Tongue (tissue), 2 donors: ENCODE data around the gene ZNF354C. TPM values are rescaled to one million over a fixed set of nuclear protein-coding genes. Genes with fewer than 3 reads are reported as not detected.
"Not testable (repeated sequence)": the region's sequence is repeated elsewhere in the genome, so short reads cannot be mapped to it uniquely, and the experiment has no call there.

Experiments used
- DNase-seq: peaks from one replicate; pipeline ENCODE4 v3.0.0-alpha.2; 2015
- total RNA-seq: library from RNA; depleted of rRNA; stranded (reverse); fragments of >200 nt; gene quantifications from one replicate; pipeline ENCODE4 v1.2.3, GENCODE V29; 2014

Gene ZNF354C
- 16.3 TPM for total RNA-seq

DNA sequence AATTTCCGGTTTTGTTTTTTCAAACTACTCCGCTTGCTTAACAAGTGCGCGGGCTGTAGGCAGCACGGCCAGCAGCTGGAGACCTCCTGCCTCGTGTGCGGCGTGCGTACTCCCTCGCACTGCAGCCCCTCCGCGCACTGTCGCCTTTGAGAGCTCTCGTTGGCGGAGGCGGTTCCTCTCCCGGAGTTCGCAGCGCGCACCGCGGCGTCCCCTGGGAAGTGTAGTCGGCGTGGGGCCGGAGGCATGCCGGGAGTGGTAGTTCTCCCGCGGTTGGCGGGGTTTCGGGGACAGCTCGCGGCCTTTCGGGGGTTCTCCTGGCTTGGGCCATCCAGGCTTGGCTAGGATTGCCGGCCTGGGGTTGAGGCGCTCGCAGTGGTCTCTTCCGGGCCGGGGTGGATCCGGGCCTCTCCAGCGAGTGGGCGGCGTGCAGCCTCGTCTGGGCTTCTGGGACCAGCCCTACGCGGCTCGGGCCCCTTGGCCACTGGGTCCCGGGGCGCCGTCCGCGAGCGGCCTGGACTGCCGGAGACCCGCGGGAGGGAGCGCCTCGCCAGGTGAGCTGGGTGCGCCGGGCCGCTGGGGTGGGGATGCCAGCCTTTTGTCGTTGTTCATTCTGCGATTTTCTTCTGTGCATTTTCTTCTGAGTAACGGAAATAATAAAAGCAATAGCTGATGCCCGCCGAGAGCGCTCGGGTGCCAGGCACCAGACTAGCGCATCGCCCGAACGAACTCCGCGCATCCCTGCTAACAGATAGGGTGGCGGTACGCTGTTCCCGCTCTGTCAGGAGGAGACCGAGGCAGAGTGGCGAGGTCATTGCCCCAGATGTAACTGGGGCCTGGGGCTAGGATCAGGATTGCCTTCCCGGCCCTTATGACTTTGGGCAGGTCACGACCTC lies at the start of gene ZNF354C:
Gene ZNF354C (plus strand): TSS at position 258 of the 893 bp plus-strand sequence. CDS start 1,696 bp downstream, outside the sequence.
- peak; percentile 97 for DNase-seq

DNA sequence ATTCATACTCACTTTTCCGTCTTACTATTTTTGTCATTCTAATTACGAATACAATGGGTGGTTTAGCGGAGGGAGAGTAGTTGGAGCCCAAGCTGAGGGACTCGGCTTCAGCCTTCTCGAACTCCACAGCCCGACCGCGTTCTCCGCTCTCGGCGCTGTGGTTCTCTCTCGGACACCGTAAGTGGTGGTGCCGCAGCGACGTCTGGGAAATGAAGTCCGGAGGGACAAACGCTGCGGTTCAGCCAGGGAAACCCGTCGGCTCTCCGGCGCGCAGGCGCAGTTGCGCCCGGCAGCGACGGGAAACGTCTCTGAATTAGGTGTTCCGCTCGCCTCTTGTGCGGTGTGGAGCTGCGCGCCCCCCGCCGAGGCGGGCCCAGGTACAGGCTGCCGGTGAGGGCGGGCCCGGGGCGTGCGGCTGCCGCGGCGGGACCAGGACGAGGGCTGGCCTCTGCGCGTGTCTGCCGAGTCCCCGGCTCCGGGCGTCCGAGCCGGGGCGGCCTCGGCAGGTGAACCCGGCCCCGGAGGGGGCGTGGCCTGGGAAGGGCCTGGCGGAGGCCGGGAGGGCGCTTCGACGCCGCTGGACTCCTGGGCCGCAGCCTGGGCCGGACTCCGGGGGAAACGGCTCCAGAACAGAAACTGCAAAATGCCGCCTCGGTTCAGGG lies 36.5 kb upstream of the ZNF354C start, which contains the start of gene ZNF879:
Gene ZNF879 (plus strand): TSS at position 277 of the 662 bp plus-strand sequence. CDS start 1,201 bp downstream, outside the sequence.
- DNase-seq = peak; percentile 98

DNA sequence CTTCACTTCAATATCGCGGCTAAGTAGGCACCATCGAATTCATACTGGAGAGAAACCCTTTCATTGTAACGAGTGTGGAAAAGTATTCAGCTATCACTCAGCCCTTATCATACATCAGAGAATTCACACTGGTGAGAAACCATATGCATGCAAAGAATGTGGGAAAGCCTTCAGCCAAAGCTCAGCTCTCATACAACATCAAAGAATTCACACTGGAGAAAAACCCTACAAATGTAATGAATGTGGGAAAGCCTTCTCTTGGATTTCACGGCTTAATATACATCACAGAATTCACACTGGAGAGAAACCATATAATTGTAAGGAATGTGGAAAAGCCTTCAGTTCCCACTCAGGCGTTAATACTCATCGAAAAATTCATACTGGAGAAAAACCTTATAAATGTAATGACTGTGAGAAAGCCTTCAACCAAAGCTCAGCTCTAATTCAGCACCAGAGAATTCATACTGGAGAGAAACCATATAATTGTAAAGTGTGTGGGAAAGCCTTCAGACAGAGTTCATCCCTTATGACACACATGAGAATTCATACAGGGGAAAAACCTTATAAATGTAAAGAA lies 27.1 kb upstream of the ZNF354C start:
- no peak for DNase-seq

DNA sequence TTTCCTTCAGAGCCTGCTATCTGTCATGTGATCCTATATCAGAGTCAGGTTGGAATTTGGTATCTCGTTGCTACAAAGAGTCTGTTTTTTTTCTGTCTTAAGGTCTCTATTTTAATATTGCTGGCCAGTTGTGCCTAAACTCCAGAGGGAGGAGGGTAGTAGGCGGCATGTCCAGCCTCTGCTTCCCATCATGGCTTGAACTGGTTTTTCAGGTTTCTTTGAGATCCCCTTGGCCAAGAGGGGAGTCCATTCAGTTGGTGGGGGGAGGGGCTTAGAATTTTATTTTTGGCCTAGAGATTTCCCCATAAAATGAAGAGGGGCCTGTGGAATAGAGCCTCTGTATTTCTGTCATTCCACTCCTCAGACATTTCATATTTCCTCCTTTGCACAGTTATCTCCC lies 15.4 kb upstream of the ZNF354C start:
- DNase-seq = no peak

DNA sequence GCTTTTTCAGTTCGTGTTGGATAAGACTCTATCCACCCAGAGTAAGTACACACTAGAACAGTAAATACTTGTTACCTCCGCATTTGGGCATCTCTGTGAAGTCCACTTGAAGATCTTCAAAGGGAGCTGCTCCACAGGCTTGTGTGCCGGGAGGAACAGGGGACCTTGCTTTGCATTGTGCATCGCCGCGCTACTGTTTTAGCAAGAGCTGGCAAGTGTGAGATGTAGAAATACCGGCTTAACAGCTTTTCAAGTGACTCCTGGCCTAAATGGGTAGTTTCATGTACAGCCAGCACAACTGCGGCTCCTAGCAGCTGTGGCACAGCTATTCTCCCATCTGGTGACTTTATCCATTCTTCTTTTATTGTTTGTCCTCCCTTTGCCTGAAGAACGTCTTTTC lies 8.4 kb upstream of the ZNF354C start:
- peak; percentile 18 for DNase-seq

DNA sequence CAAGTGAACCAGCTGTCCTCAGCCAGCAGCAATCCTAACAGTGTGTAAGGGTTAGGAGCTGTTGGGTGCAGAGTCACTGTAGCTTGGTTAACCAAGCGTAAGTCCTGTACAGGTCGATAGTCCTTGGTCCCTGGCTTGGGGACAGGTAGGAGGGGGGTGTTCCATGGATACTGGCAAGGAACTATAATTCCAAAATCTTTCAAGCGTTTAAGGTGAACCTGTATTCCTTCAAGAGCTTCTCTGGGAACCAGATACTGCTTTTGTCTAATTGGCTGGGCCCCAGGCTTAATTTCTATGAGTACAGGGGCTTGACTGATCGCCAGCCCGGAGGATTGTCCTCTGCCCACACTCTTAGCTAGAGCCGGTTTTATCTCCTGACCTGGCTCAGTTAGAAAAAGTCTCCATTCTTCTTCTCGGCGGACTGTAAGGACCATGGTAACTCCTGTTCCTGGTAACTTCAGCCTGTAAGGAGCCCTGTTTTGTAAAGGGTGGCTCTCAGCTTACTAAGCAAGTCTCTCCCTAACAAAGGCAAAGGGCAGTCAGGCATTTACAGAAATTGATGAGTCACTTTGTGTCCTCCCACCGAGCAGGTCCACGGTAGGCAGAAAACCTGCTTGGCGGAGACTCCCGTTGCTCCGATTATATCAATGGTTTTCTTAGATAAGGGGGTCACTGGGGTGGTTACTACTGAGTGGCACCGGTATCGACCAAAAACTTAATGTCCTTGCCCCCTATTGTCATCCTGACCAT lies 6.0 kb upstream of the ZNF354C start:
- no peak for DNase-seq

DNA sequence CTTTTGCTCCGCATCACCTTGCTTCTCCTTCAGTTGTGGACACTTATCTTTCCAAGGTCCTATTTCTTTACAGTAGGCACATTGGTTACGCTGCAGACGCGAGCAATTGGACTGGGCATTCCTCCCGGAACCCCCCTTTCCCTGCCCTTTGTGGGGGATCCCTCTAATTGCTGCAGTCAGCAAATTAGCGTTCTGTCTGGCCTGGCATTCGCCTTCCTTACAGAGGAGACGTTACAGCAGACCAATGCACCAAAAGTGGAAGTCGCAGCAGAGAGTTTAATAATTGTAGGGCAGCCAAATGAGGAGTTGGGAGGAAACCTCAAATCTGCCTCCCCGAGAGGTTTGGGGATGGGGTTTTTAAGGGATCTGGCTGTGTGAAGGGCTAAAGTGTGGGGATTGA lies 5.3 kb upstream of the ZNF354C start:
- DNase-seq = no peak

DNA sequence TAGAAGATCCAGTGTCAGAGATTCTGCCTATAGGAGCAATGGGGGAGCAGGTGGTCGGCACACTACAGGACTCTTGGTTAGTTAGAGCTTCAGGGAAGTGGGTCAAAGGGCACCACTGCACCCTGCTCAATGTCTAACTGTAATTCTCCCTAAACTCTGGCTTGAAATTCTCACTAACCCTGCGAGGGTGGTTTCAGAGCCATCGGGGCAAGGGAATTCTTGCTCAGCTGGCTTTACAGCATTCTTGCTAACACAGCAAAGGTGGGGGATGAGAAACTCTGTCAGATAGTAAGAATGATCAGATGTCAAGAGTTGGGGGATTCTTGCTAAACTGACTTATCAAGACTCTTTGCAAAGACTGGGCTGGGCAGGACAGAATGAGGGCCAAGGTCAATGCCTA lies 4.7 kb upstream of the ZNF354C start:
- no peak for DNase-seq

DNA sequence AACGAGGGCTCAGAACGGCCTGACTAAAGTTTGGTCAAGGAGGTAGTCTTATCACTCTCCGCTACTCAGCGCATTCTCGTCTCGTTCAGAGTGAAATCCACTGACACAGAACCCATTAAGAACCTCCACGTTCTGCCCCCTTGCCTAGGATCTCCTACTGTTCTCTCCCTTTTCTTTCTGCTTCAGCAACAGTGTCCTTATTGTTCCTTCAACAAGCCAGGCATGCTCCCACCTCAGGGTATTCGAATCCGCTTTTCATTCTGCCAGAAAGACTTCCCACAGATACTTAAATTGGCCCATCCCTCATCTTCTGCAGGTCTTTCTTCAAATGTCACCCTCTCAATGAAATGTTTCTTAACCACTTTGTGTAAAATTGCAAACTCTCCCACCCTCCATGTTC lies 4.3 kb upstream of the ZNF354C start:
- DNase-seq = no peak

DNA sequence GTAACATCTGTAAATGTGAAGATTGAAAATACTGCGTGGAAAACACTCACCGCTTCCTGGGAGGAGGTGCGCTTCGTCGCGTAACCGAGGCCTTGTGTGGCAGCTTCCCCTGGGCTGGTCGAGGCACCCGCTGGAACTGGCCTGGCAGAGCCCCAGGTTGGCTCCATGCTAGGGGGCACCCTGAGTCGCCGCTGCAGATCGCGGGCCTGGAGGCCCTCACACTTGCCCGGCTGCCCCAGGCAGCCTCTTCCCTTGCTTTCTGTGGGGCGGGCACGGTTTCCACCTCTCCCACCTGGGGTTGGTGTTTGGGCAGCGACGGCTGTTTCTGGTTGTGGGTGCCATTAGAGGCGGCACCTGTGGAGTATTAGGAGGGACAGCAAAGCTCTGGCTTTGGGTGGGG lies 852 bp downstream of the ZNF354C start:
- DNase-seq = no peak

DNA sequence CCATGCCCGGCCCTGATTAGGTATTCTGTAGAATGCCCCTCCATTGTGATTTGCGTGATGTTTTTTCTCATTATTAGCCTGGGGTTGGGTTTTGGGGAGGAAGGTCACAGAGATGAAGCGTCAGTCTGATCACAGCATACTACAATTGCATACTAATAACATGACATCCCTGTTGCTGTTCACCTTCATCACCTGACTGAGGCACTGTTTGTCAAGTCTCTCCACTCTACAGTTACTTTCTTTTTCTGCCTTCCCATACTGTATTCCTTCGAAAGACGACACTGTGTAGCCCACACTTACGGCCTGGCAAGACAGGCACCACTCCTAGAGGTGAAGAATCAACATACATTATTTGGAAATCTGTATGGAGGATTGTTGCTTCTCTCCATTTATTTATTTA lies 5.5 kb downstream of the ZNF354C start:
- DNase-seq = no peak

DNA sequence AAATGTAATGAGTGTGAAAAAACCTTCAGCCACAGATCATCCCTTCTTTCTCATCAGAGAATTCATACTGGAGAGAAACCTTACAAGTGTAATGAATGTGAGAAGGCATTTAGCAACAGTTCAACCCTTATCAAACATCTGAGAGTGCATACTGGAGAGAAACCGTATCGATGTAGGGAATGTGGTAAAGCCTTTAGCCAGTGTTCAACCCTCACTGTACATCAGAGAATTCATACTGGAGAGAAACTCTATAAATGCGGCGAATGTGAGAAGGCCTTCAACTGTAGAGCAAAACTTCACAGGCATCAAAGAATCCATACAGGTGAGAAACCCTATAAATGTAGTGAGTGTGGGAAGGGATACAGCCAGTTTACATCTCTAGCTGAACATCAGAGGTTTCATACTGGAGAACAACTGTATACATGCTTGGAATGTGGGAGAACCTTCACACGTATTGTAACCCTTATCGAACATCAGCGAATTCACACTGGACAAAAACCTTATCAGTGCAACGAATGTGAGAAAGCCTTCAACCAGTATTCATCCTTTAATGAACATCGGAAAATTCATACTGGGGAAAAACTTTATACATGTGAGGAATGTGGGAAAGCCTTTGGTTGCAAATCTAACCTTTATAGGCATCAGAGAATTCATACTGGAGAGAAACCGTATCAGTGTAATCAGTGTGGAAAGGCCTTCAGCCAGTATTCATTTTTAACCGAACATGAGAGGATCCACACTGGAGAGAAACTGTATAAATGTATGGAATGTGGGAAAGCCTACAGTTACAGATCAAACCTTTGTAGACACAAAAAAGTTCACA lies 19.2 kb downstream of the ZNF354C start:
- DNase-seq = no peak

DNA sequence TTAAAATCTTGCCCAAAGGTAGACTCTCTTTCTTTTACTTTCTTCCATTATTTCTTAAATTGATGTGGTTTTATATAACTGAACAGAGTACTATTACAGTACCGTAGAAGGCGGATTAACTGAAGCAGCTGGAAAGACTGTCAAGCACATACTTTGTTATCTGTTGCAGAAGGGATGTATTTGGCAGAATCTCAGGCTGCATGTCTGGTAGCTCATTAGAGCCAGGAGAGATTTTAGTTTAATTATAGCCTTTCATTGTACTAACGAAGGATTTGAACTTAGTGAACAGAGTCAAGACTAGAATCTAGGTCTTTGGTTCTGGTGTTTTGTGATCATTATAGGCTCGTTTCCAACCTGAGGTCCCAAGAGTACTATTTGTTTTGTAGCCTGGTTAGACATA lies 20.6 kb downstream of the ZNF354C start:
- DNase-seq = no peak

DNA sequence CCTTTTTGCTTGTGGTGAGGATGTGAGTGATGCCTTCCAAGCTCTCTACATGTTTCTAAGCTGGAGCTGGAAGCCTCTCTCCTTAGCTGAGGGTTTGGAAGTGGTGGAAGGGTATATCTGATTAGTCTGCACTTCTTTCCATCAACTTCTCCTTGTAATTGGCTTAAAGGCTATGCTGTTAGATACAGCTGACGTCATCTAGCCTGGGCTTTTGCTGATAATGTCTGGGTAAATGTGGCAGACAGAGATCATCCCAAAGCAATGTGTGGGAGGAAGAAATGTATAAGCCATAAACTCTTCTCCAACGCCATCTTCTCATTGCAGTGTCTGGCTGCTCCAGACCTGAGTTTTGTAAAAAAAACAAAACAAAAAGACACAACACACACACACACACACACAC lies 29.3 kb downstream of the ZNF354C start:
- no peak for DNase-seq

DNA sequence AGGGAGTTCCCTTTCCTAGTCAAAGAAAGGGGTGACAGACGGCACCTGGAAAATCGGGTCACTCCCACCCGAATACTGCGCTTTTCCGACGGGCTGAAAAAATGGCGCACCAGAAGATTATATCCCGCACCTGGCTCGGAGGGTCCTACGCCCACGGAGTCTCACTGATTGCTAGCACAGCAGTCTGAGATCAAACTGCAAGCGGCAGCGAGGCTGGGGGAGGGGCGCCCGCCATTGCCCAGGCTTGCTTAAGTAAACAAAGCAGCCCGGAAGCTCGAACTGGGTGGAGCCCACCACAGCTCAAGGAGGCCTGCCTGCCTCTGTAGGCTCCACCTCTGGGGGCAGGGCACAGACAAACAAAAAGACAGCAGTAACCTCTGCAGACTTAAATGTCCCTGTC lies 41.1 kb downstream of the ZNF354C start:
- not testable (repeated sequence) for DNase-seq

DNA sequence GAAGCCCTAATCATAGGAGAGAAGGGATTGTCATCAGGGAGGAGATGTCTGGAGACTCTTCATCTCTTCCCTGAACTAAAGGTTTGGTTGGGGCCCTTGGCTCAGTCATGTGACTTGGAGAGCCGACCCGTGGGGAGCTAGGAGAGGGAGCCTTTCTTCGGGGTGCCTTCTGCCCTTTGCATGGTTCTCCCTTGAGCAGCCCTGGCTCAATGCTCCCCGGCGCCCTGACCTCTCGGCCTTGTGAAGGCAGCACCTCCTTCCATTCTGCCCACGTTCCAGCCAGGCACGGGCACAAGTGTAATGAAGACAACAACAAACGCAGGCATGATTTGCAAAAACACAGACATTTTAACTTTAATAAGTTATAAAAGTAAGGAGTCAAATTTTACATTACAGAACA lies 50.4 kb downstream of the ZNF354C start:
- DNase-seq = no peak

DNA sequence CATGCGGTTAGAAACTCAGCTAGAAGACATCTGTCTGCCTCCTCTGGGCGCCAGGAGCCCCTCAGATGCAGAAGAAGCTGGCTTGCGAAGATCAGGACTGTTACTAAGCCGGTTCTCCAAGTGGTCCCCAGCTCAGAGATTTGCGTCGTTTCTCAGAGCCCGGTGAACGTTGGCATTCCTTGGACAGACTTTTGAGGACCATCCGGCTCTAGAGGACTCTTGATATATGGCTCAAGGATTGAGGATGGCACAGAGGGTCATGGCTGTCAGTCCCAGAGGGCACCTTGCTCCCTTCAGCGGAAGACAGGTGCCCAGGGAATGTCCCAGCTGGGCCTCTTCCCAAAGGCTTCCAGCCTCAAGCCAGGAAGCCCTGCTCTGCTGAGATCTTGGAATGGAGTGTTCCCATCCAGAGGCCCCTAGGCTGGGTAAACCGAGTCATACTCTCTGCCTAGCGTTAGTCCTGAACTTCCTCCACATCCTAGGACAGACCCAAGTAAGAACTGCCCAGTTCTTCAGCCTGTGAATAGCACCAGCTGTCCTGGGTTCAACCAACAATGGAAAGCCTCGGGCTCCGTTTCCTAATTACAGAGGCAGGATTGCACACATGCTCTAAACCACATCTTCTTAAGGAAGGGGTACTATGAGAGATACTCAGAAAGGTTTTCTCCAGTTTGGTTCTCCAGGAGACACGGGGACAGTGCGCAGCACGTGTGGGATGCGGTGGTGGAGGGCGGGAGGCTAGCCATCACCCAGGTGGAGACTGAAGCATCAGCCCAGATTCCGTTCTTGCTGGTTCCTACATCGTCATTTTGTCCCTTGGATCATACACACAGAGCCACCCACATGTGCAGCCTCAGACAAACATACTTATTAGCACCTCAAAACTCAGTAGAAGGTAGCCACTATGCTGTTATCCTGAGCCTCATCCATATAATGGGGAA lies 51.4 kb downstream of the ZNF354C start:
- DNase-seq = no peak

DNA sequence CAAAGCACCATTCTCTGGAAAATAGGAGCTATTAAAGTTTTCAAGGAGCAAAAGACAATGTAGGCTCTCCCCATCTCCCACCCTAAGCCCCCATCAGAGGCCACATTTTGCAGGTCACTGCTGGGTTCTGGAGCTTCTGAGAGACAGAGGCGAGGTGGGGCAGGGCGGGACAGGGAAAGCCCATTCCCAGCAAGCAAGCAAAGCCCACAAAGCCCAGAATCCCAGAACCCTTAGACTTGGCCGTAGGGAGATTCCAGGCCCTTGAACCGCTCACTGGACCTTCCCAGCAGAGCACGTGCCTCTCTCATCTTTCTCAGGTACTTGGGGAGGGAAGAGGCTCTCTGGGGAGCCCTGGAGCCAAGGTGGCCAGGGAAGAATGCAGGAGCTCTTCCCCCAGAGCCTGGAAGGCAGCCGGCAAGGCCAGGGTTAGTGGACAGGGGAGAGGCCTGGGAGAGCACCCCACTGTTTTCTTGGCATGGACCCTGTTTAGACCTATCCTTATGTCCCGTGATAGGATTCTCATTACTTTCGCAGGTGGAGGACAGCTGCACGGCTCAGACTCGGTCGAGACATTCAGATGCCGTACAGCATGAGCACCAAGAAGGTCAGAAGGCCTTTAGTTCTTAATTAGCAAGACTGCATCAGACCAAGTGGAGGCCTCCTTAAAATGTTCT lies 52.4 kb downstream of the ZNF354C start:
- DNase-seq = no peak

DNA sequence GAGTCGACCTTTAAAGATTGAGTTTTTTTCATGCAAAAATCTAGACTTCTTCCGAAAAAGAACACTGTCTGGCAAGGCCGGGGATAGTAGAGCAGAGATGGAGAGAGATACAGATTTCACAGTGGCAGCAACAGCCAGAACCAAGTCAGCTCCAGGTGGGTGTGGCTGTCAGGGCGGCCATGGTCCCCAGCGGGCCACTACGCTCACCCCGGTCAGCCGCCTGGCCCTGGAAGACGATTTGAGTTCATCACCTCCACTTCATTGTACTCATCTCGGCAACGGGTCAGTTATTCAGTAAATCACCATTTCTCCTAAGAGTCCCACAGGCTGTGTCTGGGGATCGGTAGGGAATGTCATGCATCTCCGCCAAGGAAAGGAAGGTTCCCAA lies 53.0 kb downstream of the ZNF354C start:
- DNase-seq = no peak
